Measurements from ENCODE around the gene PALLD.

Gene PALLD

DNA sequence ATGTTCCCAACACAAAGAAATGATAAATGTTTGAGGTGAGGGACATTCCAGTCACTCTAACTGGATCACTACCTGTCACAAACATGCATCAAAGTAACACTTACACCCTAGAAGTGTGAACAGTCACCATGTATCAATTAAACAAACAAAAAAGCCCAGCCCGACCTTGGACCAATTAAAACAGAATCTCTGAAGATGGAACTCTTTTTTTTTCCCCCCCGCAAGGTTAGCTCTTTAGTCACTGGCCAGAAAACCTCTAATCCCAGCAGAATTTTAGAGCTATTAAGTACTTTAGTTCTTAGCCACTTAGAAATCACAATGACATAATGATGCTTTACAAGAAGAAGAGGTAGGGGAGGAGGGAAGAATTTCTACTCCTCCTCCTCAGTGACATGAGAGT, 154.5 kb downstream of the PALLD start:
- peak; percentile 72 for DNase-seq

DNA sequence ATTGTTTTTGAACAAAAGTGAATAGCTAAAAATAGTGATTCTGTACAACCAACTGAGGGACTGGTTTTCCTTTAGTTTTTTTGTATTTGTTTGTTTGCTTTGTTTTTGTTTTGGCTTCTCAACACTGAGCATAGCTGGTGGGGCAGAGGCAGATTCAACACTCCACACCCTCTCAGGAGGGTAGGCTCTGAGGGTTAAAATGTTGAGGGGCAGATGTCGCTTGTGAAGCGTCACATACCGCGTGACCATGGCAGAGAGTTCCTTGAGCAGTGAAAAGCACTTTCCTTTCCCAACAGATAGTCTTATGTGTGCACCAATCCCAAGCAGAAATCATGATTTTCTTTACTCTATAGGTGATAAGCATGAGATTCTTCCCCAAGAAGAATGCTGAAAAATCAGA, 155.0 kb downstream of the PALLD start:
- no peak for DNase-seq

DNA sequence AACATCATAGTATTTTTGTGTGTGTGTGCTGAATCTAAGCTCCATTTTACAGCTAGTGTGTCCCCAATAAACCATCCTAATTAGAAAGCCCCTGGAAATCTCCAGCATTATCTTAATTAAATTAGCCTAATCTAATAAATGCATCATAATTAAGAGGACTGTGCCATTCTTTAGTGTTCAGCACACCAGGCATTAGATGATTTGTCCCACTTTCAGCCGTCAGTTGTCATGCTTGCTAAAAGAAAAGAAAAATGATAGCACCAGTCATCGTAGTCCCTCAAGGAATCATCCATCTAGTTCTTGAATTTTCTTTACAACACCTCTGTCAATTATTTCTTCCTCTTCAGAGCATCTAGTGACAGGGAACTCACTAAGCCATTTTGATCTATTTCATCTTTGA, 155.9 kb downstream of the PALLD start:
- DNase-seq: no peak

DNA sequence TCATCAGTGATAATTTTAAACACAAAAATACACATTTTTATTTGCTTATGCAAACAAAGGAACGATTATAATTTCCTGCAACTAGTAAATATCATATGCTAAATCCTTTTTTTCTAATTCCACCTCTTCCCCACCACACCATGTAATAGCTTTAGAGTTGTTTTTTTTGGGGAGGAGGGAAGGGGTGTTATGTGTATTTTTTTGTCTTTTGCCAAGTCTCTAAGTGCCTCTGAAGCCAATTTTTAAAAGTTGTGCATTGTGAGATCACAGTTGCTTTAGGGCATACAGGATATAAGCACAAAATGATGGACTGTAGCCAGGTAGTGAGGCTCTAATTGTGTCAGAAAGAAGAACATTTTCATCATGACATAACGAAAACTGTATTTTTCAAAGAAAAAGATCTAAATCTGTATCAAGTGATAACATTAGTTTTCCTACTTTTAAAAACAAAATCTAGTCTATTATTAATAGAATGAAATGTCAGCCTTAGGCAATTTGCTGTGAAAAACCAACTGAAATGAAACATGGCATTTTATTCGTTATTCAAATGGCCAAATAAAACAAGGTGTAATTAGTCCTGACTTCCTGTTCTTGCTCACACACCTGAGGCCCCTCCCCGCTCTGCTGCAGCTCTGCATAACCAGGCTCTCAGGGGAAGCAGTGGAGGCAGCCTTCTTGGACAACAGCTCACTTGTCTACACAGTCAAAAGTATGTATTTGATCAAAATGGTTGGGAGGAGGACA, 157.4 kb downstream of the PALLD start:
- no peak for DNase-seq

DNA sequence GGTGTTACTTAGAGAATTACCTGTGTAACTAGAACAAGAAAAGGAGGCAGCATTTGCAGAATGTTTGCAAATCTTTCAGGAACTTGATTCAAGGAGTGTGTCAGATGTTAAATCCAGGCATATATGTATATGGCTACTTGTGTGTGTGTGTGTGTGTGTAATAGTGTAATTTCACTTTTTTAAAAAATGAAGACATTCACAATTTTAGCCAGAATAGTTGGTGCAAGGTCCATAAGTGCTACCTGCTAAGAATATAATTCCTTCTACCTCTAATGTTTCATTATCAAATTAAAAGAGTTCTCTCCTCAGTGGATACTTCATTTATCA, 158.0 kb downstream of the PALLD start:
- no peak for DNase-seq

DNA sequence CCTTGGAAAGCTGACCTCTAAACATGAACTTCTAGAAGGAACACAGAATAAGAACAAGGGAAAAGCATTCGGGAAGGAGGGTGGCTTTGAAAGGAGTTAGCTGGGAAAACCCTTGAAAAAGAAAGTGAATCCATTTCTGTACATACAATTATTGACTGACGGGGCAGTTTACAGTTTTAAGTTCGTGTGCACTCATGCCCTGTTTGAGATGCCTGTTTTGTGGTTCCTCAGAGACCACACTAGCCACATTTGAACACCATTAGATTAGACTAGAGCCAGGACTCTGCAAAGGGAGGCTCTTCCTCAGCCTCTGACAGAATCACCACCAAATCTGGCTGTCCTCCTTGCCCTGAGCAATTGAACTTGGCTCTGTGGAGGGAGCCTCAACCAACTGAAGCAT, 158.3 kb downstream of the PALLD start:
- no peak for DNase-seq

DNA sequence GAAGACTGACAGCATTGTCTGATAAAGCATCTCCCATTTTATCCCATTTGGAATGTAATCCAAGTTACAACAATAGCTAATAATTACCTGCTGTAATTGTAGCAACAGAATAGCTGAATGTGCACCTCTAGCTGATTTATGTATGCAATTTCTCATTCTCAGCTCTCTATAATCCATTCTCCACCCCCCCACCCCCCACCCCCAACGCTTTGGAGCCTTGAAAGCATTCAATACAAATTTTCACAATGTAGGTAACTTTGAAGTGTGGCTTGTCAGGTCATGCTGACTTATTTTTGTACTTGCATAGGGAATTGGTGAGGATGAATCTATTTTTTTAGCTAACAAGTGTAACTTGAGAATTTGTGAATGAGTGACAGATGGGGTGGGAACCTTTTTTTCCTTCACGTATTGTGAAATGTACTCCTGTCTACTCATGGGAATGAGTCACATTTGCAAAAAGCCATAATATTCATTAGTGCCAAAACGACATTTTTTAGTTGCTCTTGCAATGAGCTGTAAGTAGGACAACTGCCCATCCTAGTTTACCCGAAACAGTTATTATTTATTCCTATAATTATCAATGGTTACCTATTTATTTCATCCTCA, 159.3 kb downstream of the PALLD start:
- DNase-seq: peak; percentile 90

DNA sequence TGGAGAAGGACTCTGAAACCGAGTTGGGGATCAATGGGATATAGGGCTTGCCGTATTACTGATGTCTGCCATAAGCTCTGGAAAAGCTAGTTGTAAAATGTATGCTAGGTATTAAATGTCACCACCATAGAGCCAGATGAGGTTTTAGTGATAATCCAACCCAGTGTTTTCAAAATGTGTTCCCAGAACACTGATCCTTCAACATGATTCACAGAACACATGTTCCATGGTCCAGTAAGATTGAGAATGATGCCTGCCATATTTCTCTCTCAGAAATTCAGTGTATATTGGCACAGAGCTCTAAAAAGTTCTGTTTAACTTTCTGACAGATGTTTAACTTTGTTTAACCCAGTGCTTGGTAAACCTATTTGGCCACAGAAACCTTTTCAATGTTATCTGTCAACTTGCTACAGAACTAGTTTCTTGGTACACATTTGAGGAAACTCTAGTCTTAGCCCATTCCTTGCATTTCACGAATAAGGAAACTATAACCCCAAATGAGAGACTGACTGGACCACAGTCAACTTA, 160.2 kb downstream of the PALLD start:
- DNase-seq: no peak

DNA sequence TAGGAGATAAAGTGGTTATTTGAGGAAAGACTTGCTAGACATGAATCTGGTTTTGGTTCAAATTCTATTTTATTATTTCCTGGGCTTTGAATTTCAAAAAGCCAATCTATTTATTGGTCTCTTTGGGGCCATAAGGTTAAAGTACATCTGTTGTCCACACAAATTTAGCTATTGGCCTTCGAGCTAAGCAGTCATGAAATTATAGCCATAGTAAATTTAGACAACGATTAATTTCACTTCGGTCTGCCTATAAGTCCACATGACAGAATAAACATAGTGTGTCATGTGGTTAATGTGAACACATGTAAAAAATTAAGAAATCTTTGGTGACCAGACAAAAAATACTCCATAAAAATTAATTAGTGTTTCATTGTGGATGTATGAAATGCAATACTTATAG, 161.9 kb downstream of the PALLD start:
- DNase-seq: no peak

DNA sequence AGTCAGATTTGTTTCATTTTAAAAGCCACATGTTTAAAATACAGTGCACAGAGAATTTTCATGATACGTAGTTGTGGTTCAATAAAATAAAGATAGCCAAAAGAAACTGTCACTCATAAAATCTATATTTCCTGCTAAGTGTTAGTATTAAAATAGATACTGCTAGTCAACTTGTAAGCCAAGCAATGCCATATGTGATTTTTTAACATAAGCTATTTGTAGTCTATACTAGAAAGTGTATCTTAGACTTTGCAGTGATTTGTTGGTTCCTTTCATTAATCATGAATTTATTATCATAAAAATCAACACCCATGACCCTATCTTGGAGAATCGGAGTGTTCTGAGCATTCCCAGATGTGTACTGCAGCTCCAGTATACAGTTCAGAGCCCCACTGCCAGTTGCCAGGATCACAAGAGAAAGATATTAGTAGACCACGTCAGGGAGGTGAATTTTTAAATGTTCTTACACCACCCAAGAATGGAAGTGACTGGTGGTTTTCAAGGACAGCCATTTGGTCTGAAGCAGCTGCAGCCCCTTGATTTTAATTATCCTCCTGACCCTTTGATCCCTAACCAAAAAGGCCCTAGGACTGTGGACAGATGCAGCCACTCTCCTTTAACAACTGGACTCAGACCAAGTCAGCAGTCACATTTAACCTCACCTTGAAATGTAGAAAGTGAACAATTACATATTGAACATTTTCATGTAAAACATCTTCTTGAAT, 163.1 kb downstream of the PALLD start:
- DNase-seq: no peak

DNA sequence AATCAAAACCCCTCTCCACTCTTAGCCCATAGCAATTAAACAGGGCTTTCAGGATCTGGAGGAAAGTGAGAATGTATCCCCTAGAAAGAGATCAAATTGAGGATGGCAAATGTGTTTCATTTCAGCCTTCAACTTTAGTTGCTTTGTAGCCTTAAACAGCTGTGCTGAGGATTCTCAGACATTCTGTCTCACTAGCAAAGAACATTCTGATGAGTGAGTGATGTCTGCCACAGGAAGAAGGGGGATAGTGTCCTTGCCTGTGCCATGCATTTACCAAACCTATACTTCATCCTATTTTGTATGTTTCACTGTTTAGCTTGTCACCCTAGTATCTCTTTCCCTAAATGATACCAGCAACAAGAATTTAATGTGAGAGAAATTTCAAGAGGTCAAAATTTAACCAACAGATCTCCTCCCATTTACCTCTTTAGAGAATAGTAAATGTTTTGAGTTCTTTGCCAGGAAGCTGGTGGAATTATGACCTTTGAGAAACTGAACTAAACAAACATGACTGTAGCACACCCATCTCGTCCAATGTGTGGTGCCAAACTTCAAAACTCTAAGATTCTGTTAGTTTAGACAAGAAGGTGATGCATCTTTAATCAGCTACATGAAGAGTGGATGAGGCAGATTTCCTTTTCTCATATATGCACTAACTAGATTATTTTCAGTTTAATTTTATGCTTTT, 165.6 kb downstream of the PALLD start:
- DNase-seq: no peak

DNA sequence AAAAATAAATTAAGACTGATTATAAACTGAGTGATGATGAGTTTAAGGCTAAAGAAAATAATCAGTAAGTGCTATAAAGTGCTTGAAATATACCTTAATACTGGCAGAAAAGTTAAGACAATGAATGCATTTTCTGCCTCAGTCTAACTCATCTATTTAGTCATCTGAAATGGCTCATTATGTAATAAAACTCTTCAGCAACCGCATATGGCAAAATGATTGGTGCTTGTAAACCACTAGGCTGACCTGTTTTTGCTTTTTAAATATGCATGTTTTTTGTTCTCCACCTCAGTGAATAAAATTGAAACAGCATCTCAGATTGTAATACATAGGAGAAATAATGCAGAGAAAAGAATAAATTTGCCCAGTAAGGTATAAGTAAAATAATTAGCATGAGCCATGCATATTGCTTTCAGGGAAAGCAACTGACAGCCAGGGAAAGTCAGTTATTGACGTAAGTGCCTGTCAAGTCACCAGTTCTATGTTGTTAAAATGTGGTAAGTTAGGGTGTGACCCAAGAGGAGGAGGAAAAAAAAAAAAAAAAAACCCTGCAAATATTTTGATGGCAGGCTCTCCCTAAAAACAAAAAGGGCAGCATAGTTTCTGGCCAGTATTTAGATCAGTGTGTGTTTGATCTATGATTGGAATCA, 167.5 kb downstream of the PALLD start:
- no peak for DNase-seq

DNA sequence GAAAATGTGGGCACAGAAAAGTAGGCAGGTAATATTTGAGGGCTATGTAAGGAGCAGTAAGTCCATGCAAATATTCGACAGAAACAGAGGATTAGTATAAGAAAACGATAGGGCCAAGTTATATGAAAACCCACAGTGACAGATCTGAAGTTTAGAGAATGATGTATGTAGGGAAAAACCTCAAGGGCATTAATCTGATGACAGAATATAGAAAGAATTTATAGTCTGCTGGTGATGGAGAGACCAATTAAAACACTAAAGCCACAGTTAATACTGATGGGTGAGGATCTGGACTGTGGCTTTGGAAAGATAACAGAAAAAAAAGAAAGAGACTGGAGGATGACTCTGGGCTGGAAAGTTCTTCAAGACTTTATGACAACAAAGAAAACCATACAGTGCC, 169.7 kb downstream of the PALLD start:
- peak; percentile 88 for DNase-seq

DNA sequence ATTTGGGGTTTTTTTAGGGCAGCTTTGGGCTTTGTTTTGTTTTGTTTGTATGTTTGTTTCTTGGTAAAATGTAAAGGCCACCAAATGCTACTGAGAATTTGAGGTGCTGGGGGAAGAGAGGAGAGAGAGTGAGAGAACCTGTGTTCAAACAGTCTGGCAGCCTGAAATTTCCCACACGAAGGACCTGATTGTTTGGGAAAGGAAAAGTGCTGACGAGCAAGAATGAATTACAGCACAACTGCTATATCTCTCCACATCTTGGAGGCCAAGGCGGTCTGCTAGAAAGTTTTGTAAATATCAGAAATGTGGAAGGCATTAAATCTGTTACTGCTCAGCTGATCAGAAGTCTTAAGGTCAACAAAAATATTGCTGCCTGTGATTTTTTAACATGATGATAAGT, 170.5 kb downstream of the PALLD start:
- DNase-seq: peak; percentile 58

DNA sequence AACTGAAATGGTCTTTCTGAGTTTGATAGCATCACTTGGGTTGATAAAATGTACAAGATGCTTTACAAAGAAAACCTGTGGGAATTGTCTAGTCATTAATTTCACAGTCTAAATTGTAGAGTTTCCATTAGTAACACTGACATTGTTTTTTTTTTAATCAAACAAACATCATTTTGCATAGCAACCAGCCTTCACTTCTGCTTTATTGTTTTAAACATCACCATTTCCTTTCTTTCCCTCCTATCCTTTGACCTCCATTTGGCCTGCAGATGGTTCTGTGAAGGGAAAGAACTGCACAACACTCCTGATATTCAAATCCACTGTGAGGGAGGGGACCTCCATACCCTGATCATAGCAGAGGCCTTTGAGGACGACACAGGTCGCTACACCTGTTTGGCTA, 171.1 kb downstream of the PALLD start:
- no peak for DNase-seq

DNA sequence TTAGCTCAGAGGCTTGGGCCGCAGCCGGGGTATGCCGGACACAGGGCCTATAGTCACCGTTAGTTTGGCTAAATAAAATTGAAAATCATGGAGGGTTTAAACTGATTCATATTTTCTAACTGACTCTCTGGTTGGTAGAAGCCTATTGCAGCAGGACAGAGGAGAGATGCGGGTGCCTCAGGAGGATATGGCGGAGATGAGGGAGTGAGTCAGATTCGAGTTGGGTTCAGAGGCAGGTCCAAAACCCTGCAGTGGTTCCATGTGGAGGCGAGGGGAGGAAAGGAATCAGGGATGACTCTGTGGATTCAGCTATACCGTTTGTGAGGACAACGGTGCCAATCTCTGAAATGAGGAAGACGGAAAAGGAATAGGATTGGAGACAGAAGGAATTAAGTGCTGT, 176.6 kb downstream of the PALLD start:
- no peak for DNase-seq

DNA sequence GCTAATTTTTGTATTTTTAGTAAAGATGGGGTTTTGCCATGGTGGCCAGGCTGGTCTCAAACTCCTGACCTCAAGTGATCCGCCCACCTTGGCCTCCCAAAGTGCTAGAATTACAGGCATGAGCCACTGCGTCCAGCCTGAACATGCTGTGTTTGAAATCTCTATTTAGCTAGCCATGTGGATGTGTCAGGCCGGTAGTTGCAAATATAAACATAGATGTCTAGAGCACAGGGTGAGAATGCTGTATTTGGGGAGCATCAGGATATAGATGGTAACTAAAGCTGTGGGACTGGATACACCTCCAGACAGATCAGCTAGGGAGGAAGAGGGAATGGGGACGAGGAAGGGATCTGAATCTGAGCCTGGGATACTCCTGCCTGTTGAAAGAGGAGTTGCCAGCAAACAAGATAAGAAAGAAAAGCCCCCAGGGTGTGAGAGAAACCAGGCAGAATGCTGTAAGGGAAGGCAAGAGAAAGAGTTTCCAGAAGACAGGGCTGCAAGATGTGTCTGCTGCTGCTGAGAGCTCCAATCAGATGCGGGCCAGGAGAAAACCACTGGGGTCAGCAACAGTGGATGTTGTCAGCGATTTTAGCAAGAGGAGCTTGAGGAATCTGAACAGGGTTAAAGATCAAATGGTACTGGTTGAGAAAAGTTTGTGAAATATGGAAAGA, 177.4 kb downstream of the PALLD start:
- peak; percentile 44 for DNase-seq

DNA sequence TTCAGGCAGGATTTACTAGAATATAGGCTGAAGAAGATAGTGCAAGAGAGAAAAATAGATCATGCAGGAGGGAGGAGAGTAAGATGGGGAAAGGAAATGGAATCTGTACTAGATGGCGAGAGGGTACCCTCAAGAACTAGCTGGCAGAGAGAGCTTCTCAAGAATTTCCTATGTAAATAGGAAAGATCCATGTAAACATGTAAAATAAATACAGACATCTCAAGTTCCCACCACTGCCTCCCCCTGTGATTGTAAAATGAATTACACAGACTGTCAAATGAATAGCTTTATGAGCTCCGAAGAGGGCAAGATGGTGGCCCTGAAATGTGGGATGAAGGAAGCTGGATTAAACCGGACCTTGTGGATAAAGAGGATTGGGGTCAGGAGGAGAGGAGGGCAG, 178.0 kb downstream of the PALLD start:
- no peak for DNase-seq

DNA sequence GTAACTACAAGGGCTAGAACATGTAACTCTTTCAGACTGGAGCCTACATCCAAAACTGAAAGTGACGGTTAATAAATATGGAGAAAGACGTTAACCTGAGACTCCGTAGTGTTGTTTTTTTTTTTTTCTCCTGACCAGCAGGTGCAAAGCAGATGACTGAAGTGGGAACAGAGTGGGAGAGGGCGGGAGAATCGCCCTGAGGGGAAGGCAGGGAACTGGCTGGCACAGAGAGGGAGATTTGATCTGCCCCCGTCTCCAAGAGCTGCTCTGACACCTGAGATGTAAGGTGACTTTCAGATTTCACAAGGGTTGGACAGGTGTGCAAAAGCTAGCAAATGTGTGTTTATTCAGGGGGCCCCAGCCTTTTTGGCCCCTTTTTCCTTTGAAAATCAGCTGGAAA, 180.2 kb downstream of the PALLD start:
- no peak for DNase-seq

DNA sequence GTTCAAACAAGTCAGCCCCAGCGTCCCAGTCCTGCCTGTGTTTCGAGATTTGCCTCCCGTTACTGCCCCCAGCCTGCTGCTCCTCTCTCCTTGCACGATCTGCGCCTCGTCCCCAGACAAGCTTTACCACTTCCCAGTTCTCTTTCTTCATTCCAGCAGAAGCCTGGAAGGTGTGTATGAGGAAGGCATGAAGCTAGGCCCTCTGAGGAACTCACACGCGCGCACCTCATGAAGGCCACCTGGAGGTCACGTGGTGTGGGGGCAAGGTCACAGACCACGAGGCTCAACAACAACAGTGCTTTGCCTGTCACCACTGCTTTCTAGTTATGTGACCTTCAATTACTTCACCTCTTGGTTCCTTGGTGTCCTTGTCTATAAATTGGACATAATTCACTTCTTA, 181.0 kb downstream of the PALLD start:
- no peak for DNase-seq

DNA sequence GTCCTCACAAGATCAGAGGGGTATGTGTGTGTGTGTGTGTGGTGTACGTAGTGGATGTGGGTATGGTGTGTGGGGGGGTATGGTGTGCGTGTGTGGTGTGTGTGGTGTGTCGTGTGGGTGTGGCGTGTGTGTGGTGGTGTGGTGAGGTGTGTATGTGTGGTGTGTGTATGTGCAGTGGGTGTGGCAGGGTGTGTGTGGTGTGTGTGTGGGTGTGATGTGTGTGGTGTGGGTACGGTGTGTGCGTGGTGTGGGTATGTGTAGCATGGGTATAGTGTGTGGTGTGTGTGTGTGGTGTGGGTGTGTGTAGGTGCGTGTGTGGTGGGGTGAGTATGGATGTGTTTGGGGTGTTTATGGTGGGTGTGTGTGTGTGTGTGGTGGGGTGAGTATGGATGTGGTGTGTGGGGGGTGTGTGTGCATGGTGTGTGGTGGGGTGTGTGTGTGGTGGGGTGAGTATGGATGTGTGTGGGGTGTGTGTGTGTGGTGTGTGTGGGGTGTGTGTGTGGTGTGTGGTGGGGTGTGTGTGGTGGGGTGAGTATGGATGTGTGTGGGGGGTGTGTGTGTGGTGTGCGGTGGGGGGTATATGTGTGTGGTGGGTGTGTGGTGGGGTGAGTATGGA, 182.0 kb downstream of the PALLD start:
- DNase-seq: no peak

DNA sequence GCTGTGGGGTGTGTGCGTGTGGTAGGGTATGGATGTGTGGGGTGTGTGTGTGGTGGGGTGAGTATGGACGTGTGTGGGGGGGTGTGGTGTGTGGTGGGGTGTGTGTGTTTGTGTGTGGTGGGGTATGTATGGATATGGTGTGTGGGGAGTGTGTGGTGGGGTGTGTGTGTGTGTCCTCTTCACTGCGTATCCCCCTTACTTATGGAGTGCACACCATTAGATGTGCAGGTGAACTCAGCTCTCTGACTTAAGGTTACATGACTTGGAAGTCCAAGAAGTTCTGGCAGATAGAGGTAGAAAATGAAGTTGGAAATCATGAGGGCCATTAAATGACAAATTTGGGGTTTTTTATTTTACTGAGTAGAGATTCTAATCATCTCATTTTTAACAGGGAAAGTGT, 182.5 kb downstream of the PALLD start:
- no peak for DNase-seq
